WTC11 (cell line): ENCODE results near the gene SLC8A3. TPM values are rescaled to one million over a fixed set of nuclear protein-coding genes. Genes with fewer than 3 reads are reported as not detected.

Source experiments
- ATAC-seq: fragments of 200-7000 bp; cut with Tn5 transposase; 2 replicates; pipeline ENCODE4 v1.10.0; 2021; ENCODE audit warnings: mild to moderate bottlenecking, moderate library complexity
- CTCF ChIA-PET: fragments of 300-600 bp; sonication (Branson Sonifier 250); formaldehyde crosslinking; loops from one replicate; lab custom pipeline; 2021; ENCODE audit warnings: antibody characterized with exemption; lab: Charles Lee
- POLR2A ChIA-PET: fragments of 350-600 bp; sonication (Branson Sonifier 250); formaldehyde crosslinking; loops from one replicate; lab custom pipeline; 2021; ENCODE audit warnings: antibody characterized with exemption; lab: Charles Lee
- DNase-seq: peaks from one replicate; pipeline ENCODE4 v3.0.0; 2021; ENCODE audit warnings: low spot score
- H3K27ac Mint-ChIP-seq: 2 replicates; pipeline ENCODE4 v1.8.0; 2021; ENCODE audit warnings: mixed read lengths
- H3K27me3 Mint-ChIP-seq: 2 replicates; pipeline ENCODE4 v1.8.0; 2021; ENCODE audit warnings: low read depth, mild to moderate bottlenecking, moderate library complexity, mixed read lengths
- H3K36me3 Mint-ChIP-seq: 2 replicates; pipeline ENCODE4 v1.8.0; 2021; ENCODE audit warnings: mixed read lengths
- H3K4me1 Mint-ChIP-seq: 2 replicates; pipeline ENCODE4 v1.8.0; 2022; ENCODE audit warnings: mixed read lengths
- H3K4me3 Mint-ChIP-seq: 2 replicates; pipeline ENCODE4 v1.8.0; 2021; ENCODE audit warnings: mild to moderate bottlenecking, moderate library complexity, mixed read lengths
- H3K9me3 Mint-ChIP-seq: 2 replicates; pipeline ENCODE4 v1.8.0; 2021; ENCODE audit warnings: mixed read lengths
- FOXJ3 ChIP-seq: sonication (generic); formaldehyde crosslinking; IDR thresholded peaks from 2 replicates; pipeline ENCODE4 v1.9.0; 2021; ENCODE audit warnings: missing genetic modification reagents, mild to moderate bottlenecking, borderline replicate concordance
- IRF2 ChIP-seq: sonication (generic); formaldehyde crosslinking; IDR thresholded peaks from 2 replicates; pipeline ENCODE4 v1.8.0; 2022; ENCODE audit warnings: low read depth, missing genetic modification reagents, borderline replicate concordance
- MYBL2 ChIP-seq: sonication (generic); formaldehyde crosslinking; IDR thresholded peaks from 2 replicates; pipeline ENCODE4 v1.8.1; 2023; ENCODE audit warnings: mild to moderate bottlenecking, moderate library complexity, missing genetic modification reagents
- TCF7 ChIP-seq: sonication (generic); formaldehyde crosslinking; IDR thresholded peaks from 2 replicates; pipeline ENCODE4 v1.8.0; 2022; ENCODE audit warnings: mild to moderate bottlenecking, low read depth, missing genetic modification reagents, moderate library complexity
- ZBTB21 ChIP-seq: sonication (generic); formaldehyde crosslinking; IDR thresholded peaks from 2 replicates; pipeline ENCODE4 v1.8.1; 2023; ENCODE audit warnings: mild to moderate bottlenecking, missing genetic modification reagents, borderline replicate concordance
- ZNF219 ChIP-seq: sonication (generic); formaldehyde crosslinking; IDR thresholded peaks from 2 replicates; pipeline ENCODE4 v1.8.0; 2023; ENCODE audit warnings: missing genetic modification reagents, mild to moderate bottlenecking, borderline replicate concordance
- total RNA-seq: library from RNA; stranded (reverse); gene quantifications from 3 replicates; pipeline ENCODE4 v1.2.3, GENCODE V29; 2021
- TF ChIP-seq, protein P1 (sequence below): sonication (generic); formaldehyde crosslinking; IDR thresholded peaks from 2 replicates; pipeline ENCODE4 v1.8.0; 2023; ENCODE audit warnings: mild to moderate bottlenecking, missing genetic modification reagents
- TF ChIP-seq, protein P2 (sequence below): sonication (generic); formaldehyde crosslinking; IDR thresholded peaks from 2 replicates; pipeline ENCODE4 v1.8.0; 2022; ENCODE audit warnings: mild to moderate bottlenecking, missing genetic modification reagents
- TF ChIP-seq, protein P3 (sequence below): fragments of 250-450 bp; sonication (Bioruptor Pico); IDR thresholded peaks from 2 replicates; pipeline ENCODE4 v1.9.0; 2021; ENCODE audit warnings: moderate library complexity, mild to moderate bottlenecking, inconsistent platforms, borderline replicate concordance
- TF ChIP-seq, protein P4 (sequence below): sonication (generic); formaldehyde crosslinking; IDR thresholded peaks from 2 replicates; pipeline ENCODE4 v1.8.0; 2022; ENCODE audit warnings: mild to moderate bottlenecking, missing genetic modification reagents
- TF ChIP-seq, protein P5 (sequence below): fragments of 200-600 bp; IDR thresholded peaks from 2 replicates; pipeline ENCODE4 v1.8.0; 2022; ENCODE audit warnings: antibody characterized with exemption
- TF ChIP-seq, protein P6 (sequence below): fragments of 250-450 bp; sonication (Bioruptor Pico); IDR thresholded peaks from 2 replicates; pipeline ENCODE4 v1.9.0; 2021; ENCODE audit warnings: mild to moderate bottlenecking
- TF ChIP-seq, protein P7 (sequence below): sonication (generic); formaldehyde crosslinking; IDR thresholded peaks from 2 replicates; pipeline ENCODE4 v1.8.1; 2022; ENCODE audit warnings: mild to moderate bottlenecking, moderate library complexity, missing genetic modification reagents

Gene SLC8A3
- total RNA-seq, 1 experiment from 2014 or later, result 0.63 TPM

DNA sequence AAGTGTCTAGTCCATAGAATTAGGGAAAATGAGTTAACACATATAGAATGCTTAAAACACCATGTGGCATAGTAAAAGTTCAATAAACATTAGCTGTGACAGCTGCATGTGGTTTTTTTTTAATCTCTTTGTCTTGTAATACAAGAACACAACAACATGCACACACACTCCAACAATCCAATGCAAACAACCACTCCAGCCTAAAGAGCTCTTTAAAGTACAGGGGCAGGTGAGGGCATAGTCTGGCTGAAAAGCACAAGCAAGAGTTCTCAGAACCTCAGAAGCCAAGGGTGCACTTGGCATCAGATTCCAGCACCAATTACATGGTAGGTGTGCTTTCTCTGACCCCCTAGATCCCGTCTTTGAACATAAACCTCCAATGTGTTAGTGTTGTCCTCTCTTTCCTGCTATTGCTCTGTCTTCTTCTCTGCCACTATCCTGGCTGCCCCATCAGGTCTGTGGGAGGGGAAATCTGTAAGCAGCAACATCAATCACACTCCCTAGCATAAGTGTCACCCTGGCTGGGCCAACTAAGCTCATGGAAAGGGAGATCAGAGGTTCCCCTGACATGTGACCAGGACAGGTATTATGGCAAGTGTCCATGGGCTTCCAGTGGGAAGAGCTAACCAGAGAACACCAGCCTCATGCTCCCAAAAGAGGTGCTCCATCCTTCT is 91.0 kb downstream of the SLC8A3 start:
- Mint-ChIP-seq H3K36me3 (no peaks in the 10 kb centered on the region), H3K27me3 (no peaks in the 10 kb centered on the region)
- CTCF ChIA-PET, result interaction anchor here (0.7 to 4.1 kb wide), 10 partner anchors 10 to 518 kb away, joined by 3 to 29 read pairs (median 4); no protein-coding TSS in a partner anchor
- TF ChIP-seq FOXJ3 (CRISPR knock-in tag) (no peak), MYBL2 (no peak), ZNF219 (CRISPR knock-in tag) (no peak), IRF2 (no peak), TCF7 (no peak), ZBTB21 (CRISPR knock-in tag) (no peak)
- TF ChIP-seq, protein P1, sequence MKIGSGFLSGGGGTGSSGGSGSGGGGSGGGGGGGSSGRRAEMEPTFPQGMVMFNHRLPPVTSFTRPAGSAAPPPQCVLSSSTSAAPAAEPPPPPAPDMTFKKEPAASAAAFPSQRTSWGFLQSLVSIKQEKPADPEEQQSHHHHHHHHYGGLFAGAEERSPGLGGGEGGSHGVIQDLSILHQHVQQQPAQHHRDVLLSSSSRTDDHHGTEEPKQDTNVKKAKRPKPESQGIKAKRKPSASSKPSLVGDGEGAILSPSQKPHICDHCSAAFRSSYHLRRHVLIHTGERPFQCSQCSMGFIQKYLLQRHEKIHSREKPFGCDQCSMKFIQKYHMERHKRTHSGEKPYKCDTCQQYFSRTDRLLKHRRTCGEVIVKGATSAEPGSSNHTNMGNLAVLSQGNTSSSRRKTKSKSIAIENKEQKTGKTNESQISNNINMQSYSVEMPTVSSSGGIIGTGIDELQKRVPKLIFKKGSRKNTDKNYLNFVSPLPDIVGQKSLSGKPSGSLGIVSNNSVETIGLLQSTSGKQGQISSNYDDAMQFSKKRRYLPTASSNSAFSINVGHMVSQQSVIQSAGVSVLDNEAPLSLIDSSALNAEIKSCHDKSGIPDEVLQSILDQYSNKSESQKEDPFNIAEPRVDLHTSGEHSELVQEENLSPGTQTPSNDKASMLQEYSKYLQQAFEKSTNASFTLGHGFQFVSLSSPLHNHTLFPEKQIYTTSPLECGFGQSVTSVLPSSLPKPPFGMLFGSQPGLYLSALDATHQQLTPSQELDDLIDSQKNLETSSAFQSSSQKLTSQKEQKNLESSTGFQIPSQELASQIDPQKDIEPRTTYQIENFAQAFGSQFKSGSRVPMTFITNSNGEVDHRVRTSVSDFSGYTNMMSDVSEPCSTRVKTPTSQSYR, result no peak
- TF ChIP-seq, protein P2, sequence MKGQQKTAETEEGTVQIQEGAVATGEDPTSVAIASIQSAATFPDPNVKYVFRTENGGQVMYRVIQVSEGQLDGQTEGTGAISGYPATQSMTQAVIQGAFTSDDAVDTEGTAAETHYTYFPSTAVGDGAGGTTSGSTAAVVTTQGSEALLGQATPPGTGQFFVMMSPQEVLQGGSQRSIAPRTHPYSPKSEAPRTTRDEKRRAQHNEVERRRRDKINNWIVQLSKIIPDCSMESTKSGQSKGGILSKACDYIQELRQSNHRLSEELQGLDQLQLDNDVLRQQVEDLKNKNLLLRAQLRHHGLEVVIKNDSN (CRISPR knock-in tag), result no peak
- TF ChIP-seq, protein P3, sequence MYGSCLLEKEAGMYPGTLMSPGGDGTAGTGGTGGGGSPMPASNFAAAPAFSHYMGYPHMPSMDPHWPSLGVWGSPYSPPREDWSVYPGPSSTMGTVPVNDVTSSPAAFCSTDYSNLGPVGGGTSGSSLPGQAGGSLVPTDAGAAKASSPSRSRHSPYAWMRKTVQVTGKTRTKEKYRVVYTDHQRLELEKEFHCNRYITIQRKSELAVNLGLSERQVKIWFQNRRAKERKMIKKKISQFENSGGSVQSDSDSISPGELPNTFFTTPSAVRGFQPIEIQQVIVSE (CRISPR knock-in tag), result no peak
- TF ChIP-seq, protein P4, sequence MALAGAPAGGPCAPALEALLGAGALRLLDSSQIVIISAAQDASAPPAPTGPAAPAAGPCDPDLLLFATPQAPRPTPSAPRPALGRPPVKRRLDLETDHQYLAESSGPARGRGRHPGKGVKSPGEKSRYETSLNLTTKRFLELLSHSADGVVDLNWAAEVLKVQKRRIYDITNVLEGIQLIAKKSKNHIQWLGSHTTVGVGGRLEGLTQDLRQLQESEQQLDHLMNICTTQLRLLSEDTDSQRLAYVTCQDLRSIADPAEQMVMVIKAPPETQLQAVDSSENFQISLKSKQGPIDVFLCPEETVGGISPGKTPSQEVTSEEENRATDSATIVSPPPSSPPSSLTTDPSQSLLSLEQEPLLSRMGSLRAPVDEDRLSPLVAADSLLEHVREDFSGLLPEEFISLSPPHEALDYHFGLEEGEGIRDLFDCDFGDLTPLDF, result no peak
- TF ChIP-seq, protein P5, sequence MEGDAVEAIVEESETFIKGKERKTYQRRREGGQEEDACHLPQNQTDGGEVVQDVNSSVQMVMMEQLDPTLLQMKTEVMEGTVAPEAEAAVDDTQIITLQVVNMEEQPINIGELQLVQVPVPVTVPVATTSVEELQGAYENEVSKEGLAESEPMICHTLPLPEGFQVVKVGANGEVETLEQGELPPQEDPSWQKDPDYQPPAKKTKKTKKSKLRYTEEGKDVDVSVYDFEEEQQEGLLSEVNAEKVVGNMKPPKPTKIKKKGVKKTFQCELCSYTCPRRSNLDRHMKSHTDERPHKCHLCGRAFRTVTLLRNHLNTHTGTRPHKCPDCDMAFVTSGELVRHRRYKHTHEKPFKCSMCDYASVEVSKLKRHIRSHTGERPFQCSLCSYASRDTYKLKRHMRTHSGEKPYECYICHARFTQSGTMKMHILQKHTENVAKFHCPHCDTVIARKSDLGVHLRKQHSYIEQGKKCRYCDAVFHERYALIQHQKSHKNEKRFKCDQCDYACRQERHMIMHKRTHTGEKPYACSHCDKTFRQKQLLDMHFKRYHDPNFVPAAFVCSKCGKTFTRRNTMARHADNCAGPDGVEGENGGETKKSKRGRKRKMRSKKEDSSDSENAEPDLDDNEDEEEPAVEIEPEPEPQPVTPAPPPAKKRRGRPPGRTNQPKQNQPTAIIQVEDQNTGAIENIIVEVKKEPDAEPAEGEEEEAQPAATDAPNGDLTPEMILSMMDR, result no peak
- TF ChIP-seq, protein P6, sequence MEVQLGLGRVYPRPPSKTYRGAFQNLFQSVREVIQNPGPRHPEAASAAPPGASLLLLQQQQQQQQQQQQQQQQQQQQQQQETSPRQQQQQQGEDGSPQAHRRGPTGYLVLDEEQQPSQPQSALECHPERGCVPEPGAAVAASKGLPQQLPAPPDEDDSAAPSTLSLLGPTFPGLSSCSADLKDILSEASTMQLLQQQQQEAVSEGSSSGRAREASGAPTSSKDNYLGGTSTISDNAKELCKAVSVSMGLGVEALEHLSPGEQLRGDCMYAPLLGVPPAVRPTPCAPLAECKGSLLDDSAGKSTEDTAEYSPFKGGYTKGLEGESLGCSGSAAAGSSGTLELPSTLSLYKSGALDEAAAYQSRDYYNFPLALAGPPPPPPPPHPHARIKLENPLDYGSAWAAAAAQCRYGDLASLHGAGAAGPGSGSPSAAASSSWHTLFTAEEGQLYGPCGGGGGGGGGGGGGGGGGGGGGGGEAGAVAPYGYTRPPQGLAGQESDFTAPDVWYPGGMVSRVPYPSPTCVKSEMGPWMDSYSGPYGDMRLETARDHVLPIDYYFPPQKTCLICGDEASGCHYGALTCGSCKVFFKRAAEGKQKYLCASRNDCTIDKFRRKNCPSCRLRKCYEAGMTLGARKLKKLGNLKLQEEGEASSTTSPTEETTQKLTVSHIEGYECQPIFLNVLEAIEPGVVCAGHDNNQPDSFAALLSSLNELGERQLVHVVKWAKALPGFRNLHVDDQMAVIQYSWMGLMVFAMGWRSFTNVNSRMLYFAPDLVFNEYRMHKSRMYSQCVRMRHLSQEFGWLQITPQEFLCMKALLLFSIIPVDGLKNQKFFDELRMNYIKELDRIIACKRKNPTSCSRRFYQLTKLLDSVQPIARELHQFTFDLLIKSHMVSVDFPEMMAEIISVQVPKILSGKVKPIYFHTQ, result no peak
- TF ChIP-seq, protein P7, sequence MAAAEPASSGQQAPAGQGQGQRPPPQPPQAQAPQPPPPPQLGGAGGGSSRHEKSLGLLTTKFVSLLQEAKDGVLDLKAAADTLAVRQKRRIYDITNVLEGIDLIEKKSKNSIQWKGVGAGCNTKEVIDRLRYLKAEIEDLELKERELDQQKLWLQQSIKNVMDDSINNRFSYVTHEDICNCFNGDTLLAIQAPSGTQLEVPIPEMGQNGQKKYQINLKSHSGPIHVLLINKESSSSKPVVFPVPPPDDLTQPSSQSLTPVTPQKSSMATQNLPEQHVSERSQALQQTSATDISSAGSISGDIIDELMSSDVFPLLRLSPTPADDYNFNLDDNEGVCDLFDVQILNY, result no peak
- TF ChIP-seq, all 79 proteins: peak for 0
- POLR2A ChIA-PET, result no interaction called here
- H3K4me3 Mint-ChIP-seq, result no peak overlapping the region
- H3K27ac Mint-ChIP-seq, result no peak overlapping the region
- no peak for DNase-seq
- no peak for ATAC-seq
- H3K4me1 Mint-ChIP-seq, result peaks cover 31% of the 10 kb centered on the region
- H3K9me3 Mint-ChIP-seq, result no peaks in the 10 kb centered on the region
